Suprapubic skin (tissue), 4 donors: ENCODE results near the gene PARP15. TPM values are rescaled to one million over a fixed set of nuclear protein-coding genes. Genes with fewer than 3 reads are reported as not detected.
"Not testable (repeated sequence)": the region's sequence is repeated elsewhere in the genome, so short reads cannot be mapped to it uniquely, and the experiment has no call there.

ENCODE experiments used
- DNase-seq, 2 donors: peaks; one replicate each; pipeline ENCODE4 v3.0.0-alpha.2; 2019; ENCODE audit warnings: low spot score in 2 of 2
- H3K27ac ChIP-seq: fragments of 200-600 bp; sonication (generic); one replicate; pipeline ENCODE4 v1.5.1; 2019
- H3K27me3 ChIP-seq: fragments of 200-600 bp; sonication (generic); one replicate; pipeline ENCODE4 v1.5.1; 2019
- H3K36me3 ChIP-seq: fragments of 200-600 bp; sonication (generic); one replicate; pipeline ENCODE4 v1.5.1; 2019
- H3K4me1 ChIP-seq: fragments of 200-600 bp; sonication (generic); one replicate; pipeline ENCODE4 v1.5.1; 2019
- H3K4me3 ChIP-seq: fragments of 200-600 bp; sonication (generic); one replicate; pipeline ENCODE4 v1.5.1; 2019; ENCODE audit warnings: mild to moderate bottlenecking
- H3K9me3 ChIP-seq: fragments of 200-600 bp; sonication (generic); one replicate; pipeline ENCODE4 v1.5.1; 2019
- CTCF ChIP-seq, 2 donors: fragments of 200-600 bp in 1 of 2; fragments of 450-650 bp in 1 of 2; sonication (generic) in 1 of 2; IDR thresholded peaks; one replicate each; pipeline ENCODE4 v1.5.1; 2016 to 2019; ENCODE audit warnings: antibody characterized with exemption in 2 of 2, mild to moderate bottlenecking in 1 of 2, moderate library complexity in 1 of 2
- EP300 ChIP-seq: sonication (generic); formaldehyde crosslinking; IDR thresholded peaks from one replicate; pipeline ENCODE4 v1.6.1; 2017; ENCODE audit warnings: antibody characterized with exemption
- POLR2A ChIP-seq, 2 donors: fragments of 450-650 bp; IDR thresholded peaks; one replicate each; pipeline ENCODE4 v1.6.1; 2017; ENCODE audit warnings: antibody characterized with exemption in 2 of 2, mild to moderate bottlenecking in 2 of 2, moderate library complexity in 2 of 2
- POLR2AphosphoS5 ChIP-seq, 3 donors: sonication (generic); formaldehyde crosslinking; IDR thresholded peaks; one replicate each; pipeline ENCODE4 v1.6.1; 2017; ENCODE audit warnings: antibody characterized with exemption in 3 of 3
- WGBS: methylation state at CpG from one replicate; pipeline ENCODE4 v1.1.5; 2018; 5-methylcytosine and 5-hydroxymethylcytosine counted together
- total RNA-seq, 4 donors: library from RNA; depleted of rRNA; stranded (reverse); fragments of >200 nt; gene quantifications; one replicate each; pipeline ENCODE4 v1.1.0, GENCODE V29; 2016

The PARP15 gene
- total RNA-seq, 4 donors from 2014 or later, result 0.26 to 0.80 (median 0.51) TPM; not detected in 1

GRCh38 chr3:122560680-122561079 lies 16.8 kb upstream of the PARP15 start:
- WGBS, result 96% methylated on average over 1 of the region's 1 CpG
- Histone ChIP-seq H3K4me1 (peaks cover 33% of the 10 kb centered on the region), H3K27me3 (no peaks in the 10 kb centered on the region), H3K27ac (no peak overlapping the region), H3K4me3 (no peak overlapping the region), H3K36me3 (peaks cover 31% of the 10 kb centered on the region), H3K9me3 (no peaks in the 10 kb centered on the region)
- TF ChIP-seq POLR2AphosphoS5 (IDR thresholded peaks at IDR 0.05) (no peak), CTCF (IDR thresholded peaks at IDR 0.05) (peak in 1 of 2 donors; percentile 37), EP300 (no peak), POLR2A (IDR thresholded peaks at IDR 0.05) (no peak)
- no peak for DNase-seq

GRCh38 chr3:122562923-122563716 lies 14.3 kb upstream of the PARP15 start:
- TF ChIP-seq CTCF (IDR thresholded peaks at IDR 0.05) (no peak), EP300 (no peak), POLR2AphosphoS5 (IDR thresholded peaks at IDR 0.05) (no peak), POLR2A (IDR thresholded peaks at IDR 0.05) (no peak)
- Histone ChIP-seq H3K4me3 (peak overlapping the region; percentile 90), H3K27ac (peak overlapping the region; percentile 95), H3K36me3 (peaks cover 32% of the 10 kb centered on the region), H3K4me1 (peaks cover 35% of the 10 kb centered on the region), H3K27me3 (no peaks in the 10 kb centered on the region), H3K9me3 (no peaks in the 10 kb centered on the region)
- DNase-seq, result no peak
- WGBS, result 40% methylated on average over 5 of the region's 5 CpGs

- no peak for TF ChIP-seq POLR2A (IDR thresholded peaks at IDR 0.05)
- TF ChIP-seq POLR2AphosphoS5 (IDR thresholded peaks at IDR 0.05), result no peak
- no peak for TF ChIP-seq CTCF (IDR thresholded peaks at IDR 0.05)
- TF ChIP-seq EP300, result no peak
- 16% methylated on average over 5 of the region's 5 CpGs for WGBS
- DNase-seq, result no peak
- H3K36me3 ChIP-seq, result peaks cover 28% of the 10 kb centered on the region
- H3K9me3 ChIP-seq, result no peaks in the 10 kb centered on the region
- H3K27me3 ChIP-seq, result no peaks in the 10 kb centered on the region
- peak overlapping the region; percentile 90 for H3K4me3 ChIP-seq
- peaks cover 35% of the 10 kb centered on the region for H3K4me1 ChIP-seq
- H3K27ac ChIP-seq, result peak overlapping the region; percentile 95
Observed at GRCh38 chr3:122563717-122564025, 13.8 kb upstream of the PARP15 start.

- WGBS, result 0% methylated on average over 18 of the region's 56 CpGs
- no peaks in the 10 kb centered on the region for H3K27me3 ChIP-seq
- peaks cover 29% of the 10 kb centered on the region for H3K36me3 ChIP-seq
- DNase-seq, result peak; percentile 86 to 92
- no peaks in the 10 kb centered on the region for H3K9me3 ChIP-seq
- peak within 1 kb of the TSS; percentile 95 for H3K27ac ChIP-seq
- TF ChIP-seq CTCF (IDR thresholded peaks at IDR 0.05) (no peak), POLR2AphosphoS5 (IDR thresholded peaks at IDR 0.05) (peak; percentile 8 to 78 (median 61))
- H3K4me1 ChIP-seq, result peaks cover 35% of the 10 kb centered on the region
- H3K4me3 ChIP-seq, result peak within 1 kb of the TSS; percentile 90
Observed at GRCh38 chr3:122564155-122564912, 13.1 kb upstream of the PARP15 start, which contains the start of the genes DTX3L and PARP9. TSS of gene DTX3L (plus strand) at chr3:122564338. CDS start at chr3:122564427, 89 bp downstream. TSS of gene PARP9 (minus strand) at chr3:122564300. CDS start at chr3:122559620, 4,680 bp downstream.

- DNase-seq, H3K4me3 ChIP-seq, H3K27me3 ChIP-seq, H3K9me3 ChIP-seq, H3K27ac ChIP-seq: not testable (repeated sequence)
- 98% methylated on average over 7 of the region's 7 CpGs for WGBS
- H3K36me3 ChIP-seq, result peaks cover 56% of the 10 kb centered on the region
- H3K4me1 ChIP-seq, result peaks cover 24% of the 10 kb centered on the region
Observed at GRCh38 chr3:122568131-122568530, 9.3 kb upstream of the PARP15 start.
